Nucleus accumbens (tissue), 56 donors: ENCODE data around the gene SRC.

ENCODE experiments used
- DNase-seq, 56 donors: peaks; one replicate each; lab custom pipeline; 2025; lab: John Stamatoyannopoulos, UW

Gene SRC

GRCh38 chr20:37390891-37391525 is 45.1 kb downstream of the SRC start:
- DNase-seq = peak in 3 of 56 donors; percentile 28 to 34 (median 30)

GRCh38 chr20:37392441-37393195 is 46.7 kb downstream of the SRC start:
- DNase-seq = no peak

GRCh38 chr20:37393196-37393862 is 47.4 kb downstream of the SRC start:
- DNase-seq = no peak

GRCh38 chr20:37393863-37394542 is 48.1 kb downstream of the SRC start:
- DNase-seq = no peak

GRCh38 chr20:37394543-37395409 is 48.8 kb downstream of the SRC start:
- no peak for DNase-seq

- no peak for DNase-seq
These were observed 49.5 kb downstream of the SRC start for GRCh38 chr20:37395410-37395797.

- DNase-seq = no peak
These were observed 50.0 kb downstream of the SRC start for GRCh38 chr20:37395921-37396415.

- DNase-seq = peak in 8 of 56 donors; percentile 11 to 47 (median 25)
These were observed 50.6 kb downstream of the SRC start for GRCh38 chr20:37396416-37397075.

GRCh38 chr20:37397076-37397953 is 51.4 kb downstream of the SRC start:
- DNase-seq = no peak

GRCh38 chr20:37397954-37398749 is 52.2 kb downstream of the SRC start:
- DNase-seq = no peak

GRCh38 chr20:37398750-37399621 is 53.0 kb downstream of the SRC start:
- no peak for DNase-seq

- no peak for DNase-seq
These were observed 55.5 kb downstream of the SRC start for GRCh38 chr20:37401282-37401929.

GRCh38 chr20:37401930-37402675 is 56.2 kb downstream of the SRC start:
- DNase-seq = no peak

GRCh38 chr20:37403107-37404033 is 57.4 kb downstream of the SRC start:
- no peak for DNase-seq
